Lung (tissue), 12 donors: ENCODE results near the gene TMEM127. TPM values are rescaled to one million over a fixed set of nuclear protein-coding genes. Genes with fewer than 3 reads are reported as not detected.

ENCODE experiments used
- ATAC-seq: fragments of 200-7000 bp; cut with Tn5 transposase; one replicate; pipeline ENCODE4 v1.9.1; 2020; ENCODE audit warnings: moderate number of reproducible peaks; ENCODE audit not compliant: insufficient read depth, low FRiP score
- DNase-seq, 3 donors: peaks; one replicate each; pipeline ENCODE4 v3.0.0-alpha.2; 2013 to 2017
- H3K27ac ChIP-seq, 2 donors: one replicate each; pipeline ENCODE4 v1.5.1; 2013; ENCODE audit warnings: mild to moderate bottlenecking in 2 of 2, moderate library complexity in 2 of 2, control low read depth in 1 of 2, inconsistent platforms in 1 of 2, low read depth in 1 of 2, low read length in 1 of 2
- H3K27me3 ChIP-seq, 3 donors: one replicate each; pipeline ENCODE4 v1.5.1; 2013; ENCODE audit warnings: low read length in 2 of 3; ENCODE audit not compliant: control insufficient read depth in 3 of 3, insufficient read depth in 3 of 3
- H3K36me3 ChIP-seq, 4 donors: one replicate each; pipeline ENCODE4 v1.5.1; 2013; ENCODE audit warnings: low read length in 4 of 4, mild to moderate bottlenecking in 1 of 4, moderate library complexity in 1 of 4; ENCODE audit not compliant: control insufficient read depth in 4 of 4, insufficient read depth in 4 of 4
- H3K4me1 ChIP-seq, 5 donors: one replicate each; pipeline ENCODE4 v1.5.1; 2013; ENCODE audit warnings: low read length in 5 of 5, mild to moderate bottlenecking in 2 of 5, moderate library complexity in 1 of 5; ENCODE audit not compliant: control insufficient read depth in 5 of 5, insufficient read depth in 5 of 5
- H3K4me3 ChIP-seq: one replicate; pipeline ENCODE4 v1.5.1; 2013; ENCODE audit warnings: mild to moderate bottlenecking, control low read depth, moderate library complexity
- H3K9ac ChIP-seq, 2 donors: one replicate each; pipeline ENCODE4 v1.5.1; 2013; ENCODE audit warnings: low read length in 2 of 2, control low read depth in 1 of 2; ENCODE audit not compliant: insufficient read depth in 1 of 2
- H3K9me3 ChIP-seq, 4 donors: one replicate each; pipeline ENCODE4 v1.5.1; 2013; ENCODE audit warnings: low read length in 3 of 4, mild to moderate bottlenecking in 1 of 4, moderate library complexity in 1 of 4; ENCODE audit not compliant: control insufficient read depth in 4 of 4, insufficient read depth in 3 of 4
- WGBS, 2 donors: extraction: QIAGEN DNeasy Blood & Tissue Kit; methylation state at CpG; one replicate each; pipeline ENCODE4 v1.1.7; 2013; 5-methylcytosine and 5-hydroxymethylcytosine counted together
- polyA plus RNA-seq, 2 donors: library from polyadenylated mRNA; stranded (reverse); fragments of 200-250 nt; gene quantifications; one replicate each; pipeline ENCODE4 v1.2.1, GENCODE V29; 2013
- total RNA-seq, 2 donors: library from RNA; depleted of rRNA in 1 of 2; stranded (reverse); fragments of >200 nt in 1 of 2; gene quantifications; one replicate each; pipeline ENCODE4 v1.2.1, GENCODE V29; 2014 to 2021
- TF ChIP-seq, protein P1 (sequence below): IDR thresholded peaks from 2 replicates; pipeline ENCODE4 v1.5.1; 2012; ENCODE audit warnings: mild to moderate bottlenecking; ENCODE audit errors: control extremely low read depth, extremely low read depth
- donor health status: control.
- donor health status: control.
- donor health status: Bipolar disorder and iron deficiency.
- donor health status: healthy.
- donor health status: DM: yes; HTN: yes; CAD: no.

TMEM127 gene
- total and polyA plus RNA-seq, 4 donors = 15.3 to 67.2 (median 38.1) TPM

DNA sequence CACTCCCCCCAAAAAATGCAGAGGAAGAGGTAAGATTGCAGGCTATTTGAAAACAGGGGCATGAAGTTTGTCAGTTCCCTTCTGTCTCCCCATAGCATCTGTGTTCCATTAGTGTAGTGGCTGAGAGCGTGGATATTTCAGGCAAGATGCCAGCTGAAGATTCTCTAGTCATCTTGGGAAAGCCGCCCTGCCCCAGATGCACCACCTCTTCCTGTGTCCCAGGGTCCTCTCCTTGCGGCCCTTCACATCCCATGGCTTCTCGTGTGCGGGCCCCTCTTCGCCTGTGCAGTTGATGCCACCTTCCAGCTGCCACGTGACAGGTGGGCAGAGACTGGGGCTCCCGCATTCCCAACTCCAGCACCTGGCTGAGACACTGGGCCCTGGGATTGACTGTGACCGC lies 16.1 kb downstream of the TMEM127 start:
- no peaks in the 10 kb centered on the region for H3K27me3 ChIP-seq
- H3K9ac ChIP-seq = no peak overlapping the region
- H3K4me1 ChIP-seq = peaks cover 0 to 12% (median 6%) of the 10 kb centered on the region in 5 donors
- peak overlapping the region in 1 of 2 donors; percentile 2 for H3K27ac ChIP-seq
- DNase-seq (peak in 1 of 3 donors; percentile 39), ATAC-seq (no peak)
- no peak overlapping the region for H3K4me3 ChIP-seq
- H3K9me3 ChIP-seq = no peaks in the 10 kb centered on the region
- H3K36me3 ChIP-seq = peaks cover 0 to 36% (median 23%) of the 10 kb centered on the region in 4 donors
- TF ChIP-seq, protein P1, sequence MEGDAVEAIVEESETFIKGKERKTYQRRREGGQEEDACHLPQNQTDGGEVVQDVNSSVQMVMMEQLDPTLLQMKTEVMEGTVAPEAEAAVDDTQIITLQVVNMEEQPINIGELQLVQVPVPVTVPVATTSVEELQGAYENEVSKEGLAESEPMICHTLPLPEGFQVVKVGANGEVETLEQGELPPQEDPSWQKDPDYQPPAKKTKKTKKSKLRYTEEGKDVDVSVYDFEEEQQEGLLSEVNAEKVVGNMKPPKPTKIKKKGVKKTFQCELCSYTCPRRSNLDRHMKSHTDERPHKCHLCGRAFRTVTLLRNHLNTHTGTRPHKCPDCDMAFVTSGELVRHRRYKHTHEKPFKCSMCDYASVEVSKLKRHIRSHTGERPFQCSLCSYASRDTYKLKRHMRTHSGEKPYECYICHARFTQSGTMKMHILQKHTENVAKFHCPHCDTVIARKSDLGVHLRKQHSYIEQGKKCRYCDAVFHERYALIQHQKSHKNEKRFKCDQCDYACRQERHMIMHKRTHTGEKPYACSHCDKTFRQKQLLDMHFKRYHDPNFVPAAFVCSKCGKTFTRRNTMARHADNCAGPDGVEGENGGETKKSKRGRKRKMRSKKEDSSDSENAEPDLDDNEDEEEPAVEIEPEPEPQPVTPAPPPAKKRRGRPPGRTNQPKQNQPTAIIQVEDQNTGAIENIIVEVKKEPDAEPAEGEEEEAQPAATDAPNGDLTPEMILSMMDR = no peak
- 86 to 89% methylated on average over 9 of the region's 9 CpGs for WGBS, 2 donors

DNA sequence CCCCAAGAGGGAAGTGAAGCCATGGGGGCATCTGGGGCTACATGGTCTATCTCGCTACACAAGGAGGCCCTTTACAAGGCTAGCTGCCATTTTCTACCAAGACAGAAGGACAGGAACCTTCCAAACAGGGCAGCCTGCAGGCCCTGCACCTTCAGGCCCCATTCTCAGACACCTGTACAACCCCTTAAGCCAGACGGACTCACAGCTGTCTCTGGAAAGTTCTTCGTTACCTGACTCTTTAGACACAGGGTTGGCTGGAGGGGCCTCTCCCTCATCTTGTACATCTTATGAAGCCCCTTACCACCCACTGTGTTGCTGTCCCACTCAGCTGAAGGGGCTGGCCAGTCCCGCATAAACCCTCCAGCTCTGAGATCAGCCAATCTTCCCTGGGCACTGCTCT lies 17.2 kb downstream of the TMEM127 start:
- Histone ChIP-seq H3K4me3 (no peak overlapping the region), H3K36me3 (peaks cover 0 to 25% (median 16%) of the 10 kb centered on the region in 4 donors), H3K9me3 (no peaks in the 10 kb centered on the region), H3K4me1 (peaks cover 0 to 12% (median 6%) of the 10 kb centered on the region in 5 donors), H3K9ac (no peak overlapping the region), H3K27me3 (no peaks in the 10 kb centered on the region), H3K27ac (no peak overlapping the region)
- DNase-seq = no peak
- 94 to 95% methylated on average over 4 of the region's 4 CpGs for WGBS, 2 donors
- no peak for ATAC-seq
- TF ChIP-seq, protein P1 = no peak

DNA sequence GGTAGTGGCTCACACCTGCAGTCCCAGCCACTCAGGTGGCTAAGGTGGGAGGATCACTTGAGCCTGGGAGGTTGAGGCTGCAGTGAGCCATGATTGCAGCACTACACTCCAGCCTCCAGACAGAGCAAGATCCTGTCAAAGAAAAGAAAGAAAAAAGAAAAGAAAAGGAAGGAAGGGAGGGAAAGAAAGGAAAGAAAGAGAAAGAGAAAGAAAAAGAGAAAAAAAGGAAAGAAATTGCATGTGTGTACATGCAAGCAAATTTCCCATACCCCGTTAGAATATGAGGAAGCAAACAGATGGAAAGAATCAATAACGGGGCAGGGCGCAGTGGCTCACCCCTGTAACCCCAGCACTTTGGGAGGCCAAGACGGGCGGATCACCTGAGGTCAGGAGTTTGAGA lies 17.9 kb downstream of the TMEM127 start:
- no peak for ATAC-seq
- no peak for DNase-seq
- Histone ChIP-seq H3K9me3 (no peaks in the 10 kb centered on the region), H3K4me1 (peaks cover 0 to 12% (median 6%) of the 10 kb centered on the region in 5 donors), H3K9ac (no peak overlapping the region), H3K36me3 (peaks cover 0 to 18% (median 9%) of the 10 kb centered on the region in 4 donors), H3K27ac (no peak overlapping the region), H3K4me3 (no peak overlapping the region), H3K27me3 (no peaks in the 10 kb centered on the region)
- TF ChIP-seq, protein P1 = no peak
- WGBS, 2 donors = 81 to 87% methylated on average over 5 of the region's 5 CpGs

GRCh38 chr2:96247009-96247408 lies 18.8 kb downstream of the TMEM127 start:
- H3K36me3 ChIP-seq = peaks cover 0 to 10% (median 4%) of the 10 kb centered on the region in 4 donors
- TF ChIP-seq, protein P1 = no peak
- H3K27ac ChIP-seq = peak overlapping the region in 1 of 2 donors; percentile 68
- ATAC-seq (no peak), DNase-seq (no peak)
- no peaks in the 10 kb centered on the region for H3K9me3 ChIP-seq
- no peak overlapping the region for H3K4me3 ChIP-seq
- peaks cover 0 to 7% (median 4%) of the 10 kb centered on the region in 5 donors for H3K4me1 ChIP-seq
- H3K27me3 ChIP-seq = no peaks in the 10 kb centered on the region
- no peak overlapping the region for H3K9ac ChIP-seq
- 46 to 65% methylated on average over 3 of the region's 3 CpGs for WGBS, 2 donors
